Keratinocyte (primary cell): ENCODE measurements around the gene S100A1.

Source experiments
- EZH2 ChIP-seq: IDR thresholded peaks from one replicate; pipeline ENCODE4 v1.6.1; 2012; ENCODE audit warnings: inconsistent platforms, mild to moderate bottlenecking, low read length, moderate library complexity
- TF ChIP-seq, protein P1 (sequence below), 3 experiments: IDR thresholded peaks in 1 of 3; conservative IDR thresholded peaks in 1 of 3; optimal IDR thresholded peaks in 1 of 3; 2 replicates in 2 of 3; 3 replicates in 1 of 3; pipeline versions ENCODE3 to v1.5.1; 2011; ENCODE audit warnings: low read length in 3 of 3, mild to moderate bottlenecking in 3 of 3, moderate library complexity in 2 of 3, control low read depth in 1 of 3, inconsistent platforms in 1 of 3; ENCODE audit not compliant: insufficient read depth in 2 of 3; ENCODE audit errors: extremely low read depth in 1 of 3

- TF ChIP-seq, protein P1, sequence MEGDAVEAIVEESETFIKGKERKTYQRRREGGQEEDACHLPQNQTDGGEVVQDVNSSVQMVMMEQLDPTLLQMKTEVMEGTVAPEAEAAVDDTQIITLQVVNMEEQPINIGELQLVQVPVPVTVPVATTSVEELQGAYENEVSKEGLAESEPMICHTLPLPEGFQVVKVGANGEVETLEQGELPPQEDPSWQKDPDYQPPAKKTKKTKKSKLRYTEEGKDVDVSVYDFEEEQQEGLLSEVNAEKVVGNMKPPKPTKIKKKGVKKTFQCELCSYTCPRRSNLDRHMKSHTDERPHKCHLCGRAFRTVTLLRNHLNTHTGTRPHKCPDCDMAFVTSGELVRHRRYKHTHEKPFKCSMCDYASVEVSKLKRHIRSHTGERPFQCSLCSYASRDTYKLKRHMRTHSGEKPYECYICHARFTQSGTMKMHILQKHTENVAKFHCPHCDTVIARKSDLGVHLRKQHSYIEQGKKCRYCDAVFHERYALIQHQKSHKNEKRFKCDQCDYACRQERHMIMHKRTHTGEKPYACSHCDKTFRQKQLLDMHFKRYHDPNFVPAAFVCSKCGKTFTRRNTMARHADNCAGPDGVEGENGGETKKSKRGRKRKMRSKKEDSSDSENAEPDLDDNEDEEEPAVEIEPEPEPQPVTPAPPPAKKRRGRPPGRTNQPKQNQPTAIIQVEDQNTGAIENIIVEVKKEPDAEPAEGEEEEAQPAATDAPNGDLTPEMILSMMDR (optimal IDR thresholded peaks at IDR 0.05 in 1 of 3, IDR thresholded peaks at IDR 0.05 in 1 of 3, conservative IDR thresholded peaks at IDR 0.05 in 1 of 3; ENCODE audit: extremely low read depth in 1 of 3, insufficient read depth in 2 of 3, low read length in 3 of 3) = no peak
- no peak for TF ChIP-seq EZH2
These were observed 2.1 kb downstream of the S100A1 start for GRCh38 chr1:153630384-153630783.
